Glomerular visceral epithelial cell (primary cell): ENCODE measurements around the gene RPS6KA2.
A peak's percentile ranks its signal among the peaks of the same experiment; 100 is the strongest.
"Not testable (repeated sequence)": the region's sequence is repeated elsewhere in the genome, so short reads cannot be mapped to it uniquely, and the experiment has no call there.

ENCODE experiments used
- DNase-seq: peaks from one replicate; pipeline ENCODE4 v3.0.0-alpha.2; 2016; ENCODE audit errors: extremely low spot score

RPS6KA2 gene

GRCh38 chr6:166397849-166398248 is 229.2 kb downstream of the RPS6KA2 start:
- DNase-seq, result no peak

GRCh38 chr6:166395778-166396177 is 231.3 kb downstream of the RPS6KA2 start:
- DNase-seq, result no peak

- DNase-seq, result no peak
Measured at GRCh38 chr6:166395351-166395750, 231.7 kb downstream of the RPS6KA2 start.

GRCh38 chr6:166394036-166394892 is 232.8 kb downstream of the RPS6KA2 start:
- no peak for DNase-seq

- DNase-seq, result no peak
Measured at GRCh38 chr6:166393535-166393823, 233.6 kb downstream of the RPS6KA2 start.

GRCh38 chr6:166392755-166393534 is 234.1 kb downstream of the RPS6KA2 start:
- not testable (repeated sequence) for DNase-seq

GRCh38 chr6:166389119-166389518 is 237.9 kb downstream of the RPS6KA2 start:
- no peak for DNase-seq

GRCh38 chr6:166388290-166389004 is 238.6 kb downstream of the RPS6KA2 start:
- no peak for DNase-seq

GRCh38 chr6:166387642-166388289 is 239.3 kb downstream of the RPS6KA2 start:
- no peak for DNase-seq

GRCh38 chr6:166387098-166387497 is 240.0 kb downstream of the RPS6KA2 start:
- DNase-seq, result not testable (repeated sequence)

GRCh38 chr6:166386111-166386510 is 240.9 kb downstream of the RPS6KA2 start:
- no peak for DNase-seq

GRCh38 chr6:166383802-166384363 is 243.2 kb downstream of the RPS6KA2 start:
- not testable (repeated sequence) for DNase-seq

- peak; percentile 97 for DNase-seq
Measured at GRCh38 chr6:166382933-166383801, 243.9 kb downstream of the RPS6KA2 start, which contains the start of gene MPC1. Gene MPC1 (minus strand): TSS chr6:166382940. CDS start chr6:166382876, 64 bp downstream.

- no peak for DNase-seq
Measured at GRCh38 chr6:166382500-166382932, 244.5 kb downstream of the RPS6KA2 start.

- DNase-seq, result peak; percentile 61
Measured at GRCh38 chr6:166381733-166382499, 245.1 kb downstream of the RPS6KA2 start.

- DNase-seq, result no peak
Measured at GRCh38 chr6:166381381-166381732, 245.7 kb downstream of the RPS6KA2 start.

GRCh38 chr6:166379800-166380199 is 247.3 kb downstream of the RPS6KA2 start:
- DNase-seq, result no peak

- no peak for DNase-seq
Measured at GRCh38 chr6:166379103-166379586, 247.9 kb downstream of the RPS6KA2 start.

- no peak for DNase-seq
Measured at GRCh38 chr6:166377721-166378120, 249.3 kb downstream of the RPS6KA2 start.

- no peak for DNase-seq
Measured at GRCh38 chr6:166375013-166375412, 252.0 kb downstream of the RPS6KA2 start.
